NB4 (cell line): ENCODE measurements around the gene P4HTM.

Experiments used
- CTCF ChIP-seq: IDR thresholded peaks from one replicate; pipeline ENCODE4 v1.5.1; 2012; ENCODE audit warnings: low read depth, low read length
- MYC ChIP-seq: IDR thresholded peaks from 2 replicates; pipeline ENCODE4 v1.6.1; 2011; ENCODE audit warnings: low read depth, low read length
- POLR2A ChIP-seq: IDR thresholded peaks from 2 replicates; pipeline ENCODE4 v1.6.1; 2011; ENCODE audit warnings: mild to moderate bottlenecking; ENCODE audit not compliant: insufficient read length; ENCODE audit errors: extremely low read depth

GRCh38 chr3:48974076-48974864 is 15.8 kb upstream of the P4HTM start:
- TF ChIP-seq MYC (no peak), CTCF (no peak), POLR2A (no peak)
